Sciatic nerve (tissue), 2 donors: ENCODE results near the gene TKT. TPM values are rescaled to one million over a fixed set of nuclear protein-coding genes. Genes with fewer than 3 reads are reported as not detected.

Experiments
- ATAC-seq: fragments of 200-7000 bp; cut with Tn5 transposase; one replicate; pipeline ENCODE4 v1.9.1; 2020; ENCODE audit warnings: mild to moderate bottlenecking, moderate library complexity
- DNase-seq: peaks from one replicate; pipeline ENCODE4 v3.0.0-alpha.2; 2020; ENCODE audit warnings: low spot score
- intact Hi-C: fragments of 100-400 bp; cut with DNase I; formaldehyde crosslinking; loops from one replicate; pipeline ENCODE4 v1.14.2; 2022
- total RNA-seq: library from RNA; stranded (reverse); fragmentation: NEBNext Ultra II Directional; extraction: Animal tissue kit (Norgen Biotek cat#: 25700); gene quantifications from one replicate; pipeline ENCODE4 v1.2.1, GENCODE V29; 2021
- donor health status: DM: no; HTN: no; CAD: no.
- donor health status: DM: no; HTN: no; CAD: no.

Gene TKT
- total RNA-seq, 1 donor from 2014 or later, result 219 TPM

DNA sequence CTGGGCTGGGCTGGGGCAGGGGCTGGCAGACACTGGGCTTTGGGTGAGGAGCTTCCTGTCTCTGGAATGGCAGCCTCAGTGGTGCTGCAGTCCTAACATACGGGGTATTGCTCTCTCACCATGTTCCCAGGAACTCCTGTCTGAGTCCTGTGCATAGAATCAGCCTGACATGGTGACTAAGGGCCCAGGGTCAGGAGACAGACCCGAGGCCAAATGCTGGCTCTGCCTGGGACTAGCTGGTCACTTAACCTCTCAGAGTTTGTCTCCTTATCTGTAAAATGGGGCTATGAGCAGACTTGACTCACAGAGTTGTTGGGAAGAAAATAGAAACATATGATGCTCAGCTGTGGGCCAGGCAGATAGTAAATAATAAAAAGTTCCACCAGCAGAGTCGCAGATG is 66.5 kb downstream of the TKT start:
- intact Hi-C loops, result no loop called here

GRCh38 chr3:53188720-53189119 is 67.1 kb downstream of the TKT start:
- ATAC-seq, result no peak
- DNase-seq, result no peak
- intact Hi-C loops, result no loop called here

More for the DNA sequence above, 66.5 kb downstream of the TKT start:
- DNase-seq, result no peak
- no peak for ATAC-seq

GRCh38 chr3:53188136-53188685 is 67.6 kb downstream of the TKT start:
- intact Hi-C loops, result no loop called here

GRCh38 chr3:53187430-53187829 is 68.4 kb downstream of the TKT start:
- no peak for DNase-seq
- intact Hi-C loops, result no loop called here
- no peak for ATAC-seq

More at GRCh38 chr3:53188136-53188685, 67.6 kb downstream of the TKT start:
- ATAC-seq (no peak), DNase-seq (no peak)

- intact Hi-C loops, result no loop called here
- DNase-seq, result no peak
- ATAC-seq, result no peak
Measured at GRCh38 chr3:53186726-53187125, 69.1 kb downstream of the TKT start.

- ATAC-seq (no peak), DNase-seq (no peak)
- intact Hi-C loops, result no loop called here
Measured at GRCh38 chr3:53185761-53186465, 69.9 kb downstream of the TKT start.

DNA sequence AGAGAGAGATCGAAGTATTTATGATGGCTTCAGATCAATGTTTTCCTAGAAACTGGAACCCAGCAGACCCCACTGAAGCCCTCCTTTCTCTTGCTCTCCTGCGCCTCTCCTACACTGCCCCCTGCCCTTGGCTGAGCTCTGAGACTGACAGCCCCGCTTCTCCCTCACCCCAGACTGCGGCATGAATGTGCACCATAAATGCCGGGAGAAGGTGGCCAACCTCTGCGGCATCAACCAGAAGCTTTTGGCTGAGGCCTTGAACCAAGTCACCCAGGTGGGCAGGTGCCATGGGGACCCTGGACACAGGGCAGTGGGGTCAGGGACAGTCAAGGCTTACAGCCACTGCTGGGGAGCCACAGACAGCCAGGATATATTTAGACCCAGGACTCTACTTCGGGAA is 71.1 kb downstream of the TKT start:
- intact Hi-C loops, result no loop called here
- ATAC-seq, result no peak
- no peak for DNase-seq

- DNase-seq, result no peak
- ATAC-seq, result no peak
- intact Hi-C loops, result no loop called here
Measured at GRCh38 chr3:53183514-53183913, 72.3 kb downstream of the TKT start.

DNA sequence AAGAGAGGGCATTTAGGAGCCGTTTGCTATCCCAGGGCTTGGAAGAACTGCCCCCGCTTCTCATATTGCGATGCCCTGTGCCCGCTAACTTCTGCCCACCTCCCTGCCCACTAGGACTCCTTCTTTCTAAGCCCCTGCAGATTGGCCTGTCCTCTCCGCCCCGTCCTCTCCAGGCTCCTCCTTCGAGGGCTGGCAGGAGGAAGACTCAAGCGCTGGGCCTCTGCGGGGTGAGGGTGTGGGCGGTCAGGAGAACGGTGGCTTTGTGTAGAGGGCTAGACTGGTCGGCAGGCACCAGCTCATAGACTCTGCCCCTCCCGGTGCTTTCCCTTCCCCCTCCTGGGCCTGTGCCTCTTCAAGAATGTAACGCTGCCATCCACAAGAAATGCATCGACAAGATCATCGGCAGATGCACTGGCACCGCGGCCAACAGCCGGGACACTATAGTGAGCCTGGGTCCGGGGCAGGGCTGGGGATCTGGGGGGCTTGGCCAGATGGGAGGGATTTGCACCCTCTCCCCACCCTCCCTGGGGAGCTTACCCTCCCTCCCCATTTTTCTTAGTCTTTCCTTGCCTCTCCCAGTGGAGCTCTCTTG is 73.0 kb downstream of the TKT start:
- ATAC-seq (peak; percentile 64), DNase-seq (peak; percentile 76)
- intact Hi-C loops, result no loop called here

GRCh38 chr3:53181528-53181927 is 74.3 kb downstream of the TKT start:
- DNase-seq (no peak), ATAC-seq (no peak)
- intact Hi-C loops, result no loop called here

DNA sequence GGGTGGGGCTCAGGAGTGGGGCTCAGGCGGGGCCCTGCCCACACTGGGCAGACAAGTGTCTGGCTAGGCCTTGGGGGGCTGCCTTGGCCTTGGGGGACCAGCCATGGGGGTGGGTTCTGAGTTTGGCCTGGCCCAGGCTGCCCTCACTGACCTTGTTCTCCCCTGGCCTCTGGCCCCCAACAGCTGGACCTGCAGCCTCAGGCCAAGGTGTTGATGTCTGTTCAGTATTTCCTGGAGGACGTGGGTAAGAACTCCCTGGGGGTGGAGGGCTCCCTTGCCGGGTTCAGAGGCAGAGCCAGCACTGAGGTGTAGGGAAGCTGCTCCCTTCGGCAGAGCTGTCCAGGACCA is 74.8 kb downstream of the TKT start:
- intact Hi-C loops, result no loop called here
- DNase-seq (no peak), ATAC-seq (no peak)

DNA sequence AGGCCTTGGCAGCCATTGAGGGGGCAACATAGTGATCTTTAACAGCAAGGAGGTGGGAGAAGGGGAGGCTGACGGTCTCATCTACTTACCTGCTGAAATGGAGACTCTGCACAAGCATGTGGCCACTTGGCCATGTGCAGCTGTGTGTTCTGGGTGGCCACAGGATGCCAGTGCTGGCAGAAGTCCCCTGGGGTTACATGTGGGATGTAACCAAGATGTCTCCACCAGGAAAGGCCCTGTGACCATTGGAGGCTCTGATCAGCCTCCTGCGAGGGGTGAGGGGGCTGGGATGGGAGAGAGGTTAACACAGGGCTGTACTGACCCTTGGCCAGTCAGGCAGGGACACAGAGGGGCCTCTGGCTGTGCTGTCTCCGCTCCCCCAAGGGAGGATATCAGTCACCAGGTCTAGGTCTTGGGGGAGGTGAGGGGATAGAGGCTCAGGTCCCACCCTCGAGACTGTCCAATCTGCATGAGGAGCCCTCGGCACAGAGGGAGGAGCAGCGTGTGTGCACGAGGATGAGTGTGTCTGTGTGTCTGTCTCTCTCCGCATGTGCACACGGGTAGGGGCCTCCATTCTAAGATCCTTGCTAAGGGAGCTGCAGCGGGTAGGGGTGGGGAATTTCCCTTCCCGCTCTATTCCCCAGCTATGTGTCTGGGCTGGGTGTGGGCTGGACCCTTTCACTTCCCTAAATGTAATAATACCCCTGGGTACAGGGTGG is 75.4 kb downstream of the TKT start:
- ATAC-seq, result peak; percentile 55
- intact Hi-C loops, result no loop called here
- no peak for DNase-seq

GRCh38 chr3:53179580-53179979 is 76.2 kb downstream of the TKT start:
- ATAC-seq (no peak), DNase-seq (no peak)
- intact Hi-C loops, result no loop called here

DNA sequence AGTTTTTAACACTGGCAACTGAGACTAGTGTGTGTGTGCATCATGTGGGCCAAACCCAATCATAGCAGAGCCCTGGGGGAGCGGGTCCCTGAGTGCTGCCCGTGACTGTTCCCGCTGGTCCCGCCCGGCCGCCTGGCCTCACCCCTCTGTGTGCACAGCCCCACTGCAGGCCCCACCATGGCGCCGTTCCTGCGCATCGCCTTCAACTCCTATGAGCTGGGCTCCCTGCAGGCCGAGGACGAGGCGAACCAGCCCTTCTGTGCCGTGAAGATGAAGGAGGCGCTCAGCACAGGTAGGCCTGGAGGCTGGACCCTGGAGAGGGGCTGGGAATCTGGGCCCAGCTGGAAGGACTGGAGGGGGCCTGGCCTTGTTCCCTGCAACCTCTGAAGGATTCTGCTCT is 77.6 kb downstream of the TKT start:
- intact Hi-C loops, result no loop called here
- ATAC-seq (no peak), DNase-seq (no peak)

DNA sequence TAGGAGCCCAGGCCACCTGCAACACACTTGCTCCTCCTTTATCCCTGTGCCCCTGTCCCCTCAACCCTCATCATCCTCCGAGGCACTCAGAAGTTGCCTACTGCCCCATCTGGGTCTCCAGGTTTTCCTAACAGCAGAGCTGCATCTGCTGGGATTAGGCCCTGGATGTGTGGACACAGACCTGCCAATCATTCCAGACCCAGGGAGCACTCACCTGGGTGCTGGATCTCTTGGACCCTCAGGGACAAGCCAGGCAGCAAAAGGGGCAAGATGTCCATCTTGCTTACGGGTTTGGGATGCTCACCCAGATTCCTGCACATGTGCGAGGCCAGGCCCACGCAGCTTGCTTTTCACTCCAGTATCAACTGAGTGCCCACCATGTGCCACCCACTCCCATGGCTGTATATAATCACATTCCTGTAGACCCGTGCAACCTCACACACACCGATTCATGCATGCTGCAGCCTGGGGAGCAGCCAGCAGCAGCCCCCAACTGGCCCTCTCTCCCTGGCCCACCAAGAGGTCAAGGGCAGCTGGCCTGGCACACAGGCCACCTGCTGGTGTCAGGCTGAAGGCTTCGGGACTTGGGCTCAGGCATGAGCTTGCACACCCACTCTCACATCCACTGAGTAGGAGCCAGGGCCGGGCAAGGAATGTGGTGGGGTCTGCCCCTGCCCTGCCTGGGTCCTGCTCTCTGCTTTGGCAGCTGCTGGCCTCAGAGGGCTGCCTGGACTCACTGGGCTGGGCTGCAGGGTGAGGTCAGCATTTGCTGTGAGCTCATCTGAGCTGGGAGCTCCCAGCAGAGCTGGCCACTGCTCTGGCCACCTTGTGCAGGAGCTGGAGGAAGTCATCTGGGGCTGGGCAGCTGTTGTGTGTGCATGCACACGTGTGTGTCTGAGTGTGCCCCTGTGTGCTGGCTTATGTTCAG is 79.9 kb downstream of the TKT start:
- DNase-seq, result no peak
- intact Hi-C loops, result no loop called here
- ATAC-seq, result no peak
